ENCODE results near the gene PLA2G15.

Gene PLA2G15, protein sequence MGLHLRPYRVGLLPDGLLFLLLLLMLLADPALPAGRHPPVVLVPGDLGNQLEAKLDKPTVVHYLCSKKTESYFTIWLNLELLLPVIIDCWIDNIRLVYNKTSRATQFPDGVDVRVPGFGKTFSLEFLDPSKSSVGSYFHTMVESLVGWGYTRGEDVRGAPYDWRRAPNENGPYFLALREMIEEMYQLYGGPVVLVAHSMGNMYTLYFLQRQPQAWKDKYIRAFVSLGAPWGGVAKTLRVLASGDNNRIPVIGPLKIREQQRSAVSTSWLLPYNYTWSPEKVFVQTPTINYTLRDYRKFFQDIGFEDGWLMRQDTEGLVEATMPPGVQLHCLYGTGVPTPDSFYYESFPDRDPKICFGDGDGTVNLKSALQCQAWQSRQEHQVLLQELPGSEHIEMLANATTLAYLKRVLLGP

DNA sequence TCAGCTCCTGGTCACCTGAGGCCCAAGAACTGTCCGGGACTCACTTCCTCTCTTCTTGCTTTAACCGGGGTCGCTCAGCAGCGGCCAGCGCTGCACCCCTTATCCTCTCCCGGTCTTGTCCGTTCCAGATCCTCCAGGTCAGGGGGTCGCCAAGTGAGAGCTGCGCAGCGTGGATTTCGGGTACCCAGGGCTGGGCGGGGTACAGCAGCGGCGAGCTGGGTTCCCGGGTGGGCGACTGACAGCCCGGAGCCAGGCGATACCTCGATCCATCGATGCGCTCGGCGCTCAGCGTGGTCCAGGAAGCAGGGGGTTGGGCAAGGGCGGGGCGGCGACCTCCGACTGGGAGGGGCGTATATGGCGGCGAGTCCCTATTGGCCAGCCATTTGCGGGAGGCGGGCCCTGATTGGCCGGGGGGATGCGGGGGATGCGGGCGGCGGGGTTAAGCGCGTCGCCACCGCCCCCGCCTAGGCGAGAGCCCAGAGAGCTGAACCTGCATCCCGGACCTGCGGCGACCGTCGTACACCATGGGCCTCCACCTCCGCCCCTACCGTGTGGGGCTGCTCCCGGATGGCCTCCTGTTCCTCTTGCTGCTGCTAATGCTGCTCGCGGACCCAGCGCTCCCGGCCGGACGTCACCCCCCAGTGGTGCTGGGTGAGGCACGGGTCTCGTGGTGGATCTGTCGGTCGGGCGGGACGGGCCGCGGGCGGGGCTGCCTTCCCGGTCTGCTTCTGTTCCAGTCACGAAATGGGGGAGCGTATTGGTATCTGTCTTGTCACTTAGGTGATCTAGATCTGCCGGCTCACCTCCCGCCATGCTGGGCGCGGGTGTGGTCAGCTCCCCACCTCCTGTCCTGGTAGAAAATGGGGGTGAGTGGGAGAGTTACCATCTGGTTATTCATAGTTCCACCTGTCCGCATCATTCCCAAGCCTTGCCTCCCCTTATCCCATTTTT lies at the start of gene PLA2G15:
PLA2G15 (plus strand) TSS at position 471 of the 951 bp plus-strand sequence; CDS start at position 525, 54 bp downstream.
- H3K27ac ChIP-seq = peak within 1 kb of the TSS; percentile 55; the same call in 1 of the 2 replicates
- TF ChIP-seq, protein P1, sequence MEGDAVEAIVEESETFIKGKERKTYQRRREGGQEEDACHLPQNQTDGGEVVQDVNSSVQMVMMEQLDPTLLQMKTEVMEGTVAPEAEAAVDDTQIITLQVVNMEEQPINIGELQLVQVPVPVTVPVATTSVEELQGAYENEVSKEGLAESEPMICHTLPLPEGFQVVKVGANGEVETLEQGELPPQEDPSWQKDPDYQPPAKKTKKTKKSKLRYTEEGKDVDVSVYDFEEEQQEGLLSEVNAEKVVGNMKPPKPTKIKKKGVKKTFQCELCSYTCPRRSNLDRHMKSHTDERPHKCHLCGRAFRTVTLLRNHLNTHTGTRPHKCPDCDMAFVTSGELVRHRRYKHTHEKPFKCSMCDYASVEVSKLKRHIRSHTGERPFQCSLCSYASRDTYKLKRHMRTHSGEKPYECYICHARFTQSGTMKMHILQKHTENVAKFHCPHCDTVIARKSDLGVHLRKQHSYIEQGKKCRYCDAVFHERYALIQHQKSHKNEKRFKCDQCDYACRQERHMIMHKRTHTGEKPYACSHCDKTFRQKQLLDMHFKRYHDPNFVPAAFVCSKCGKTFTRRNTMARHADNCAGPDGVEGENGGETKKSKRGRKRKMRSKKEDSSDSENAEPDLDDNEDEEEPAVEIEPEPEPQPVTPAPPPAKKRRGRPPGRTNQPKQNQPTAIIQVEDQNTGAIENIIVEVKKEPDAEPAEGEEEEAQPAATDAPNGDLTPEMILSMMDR (conservative IDR thresholded peaks at IDR 0.05) = no peak

DNA sequence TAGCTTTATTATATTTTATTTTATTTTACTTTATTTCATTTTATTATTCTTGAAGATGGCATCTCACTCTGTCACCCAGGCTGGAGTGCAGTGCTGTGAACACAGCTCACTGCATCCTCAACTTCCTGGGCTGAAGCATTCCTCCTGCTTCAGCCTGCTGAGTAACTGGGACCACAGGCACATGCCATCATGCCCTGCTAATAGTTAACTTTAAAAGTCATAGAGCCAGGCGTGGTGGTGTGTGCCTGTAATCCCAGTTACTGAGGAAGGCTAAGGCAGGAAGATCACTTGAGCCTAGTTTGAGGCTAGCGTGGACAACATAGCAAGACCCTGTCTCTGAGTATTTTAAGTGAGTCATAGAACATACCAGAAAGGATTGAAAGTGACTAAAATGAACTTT lies 47.9 kb upstream of the PLA2G15 start:
- TF ChIP-seq, protein P1 (conservative IDR thresholded peaks at IDR 0.05) = no peak
- H3K27ac ChIP-seq = no peak overlapping the region

DNA sequence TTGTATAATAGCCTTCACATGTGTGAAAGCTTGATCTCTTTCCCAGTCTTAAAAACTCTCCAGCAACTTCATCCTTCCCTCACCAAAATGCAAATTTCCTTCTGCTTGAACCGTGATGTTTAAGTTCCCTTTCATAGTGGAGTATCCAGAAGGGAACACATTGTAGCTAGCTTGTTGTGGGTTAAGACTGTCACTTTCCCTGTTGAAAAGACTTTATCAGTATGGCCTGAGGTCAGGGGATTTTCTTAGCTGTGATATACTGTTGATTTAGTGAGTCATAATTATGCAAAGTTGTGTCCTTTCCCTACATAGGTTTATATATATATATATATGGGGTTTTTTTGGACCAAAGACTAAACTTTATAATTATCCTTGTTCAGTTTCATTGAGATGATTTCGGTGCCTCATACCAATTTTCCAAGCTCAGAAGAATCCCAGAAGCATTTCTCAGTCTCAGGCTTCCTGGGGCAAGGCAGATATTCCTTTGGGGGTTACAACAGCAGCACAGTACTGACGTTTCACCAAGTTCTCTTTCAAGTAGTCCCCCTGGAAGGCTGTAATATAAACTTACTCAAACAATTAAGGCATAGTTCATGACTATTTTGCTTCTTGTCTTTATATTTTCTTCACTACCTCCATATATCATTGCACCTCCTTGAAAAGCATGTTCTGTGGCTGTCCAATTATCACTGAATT lies 44.9 kb upstream of the PLA2G15 start:
- H3K27ac ChIP-seq = no peak overlapping the region
- TF ChIP-seq, protein P1 (conservative IDR thresholded peaks at IDR 0.05) = no peak

DNA sequence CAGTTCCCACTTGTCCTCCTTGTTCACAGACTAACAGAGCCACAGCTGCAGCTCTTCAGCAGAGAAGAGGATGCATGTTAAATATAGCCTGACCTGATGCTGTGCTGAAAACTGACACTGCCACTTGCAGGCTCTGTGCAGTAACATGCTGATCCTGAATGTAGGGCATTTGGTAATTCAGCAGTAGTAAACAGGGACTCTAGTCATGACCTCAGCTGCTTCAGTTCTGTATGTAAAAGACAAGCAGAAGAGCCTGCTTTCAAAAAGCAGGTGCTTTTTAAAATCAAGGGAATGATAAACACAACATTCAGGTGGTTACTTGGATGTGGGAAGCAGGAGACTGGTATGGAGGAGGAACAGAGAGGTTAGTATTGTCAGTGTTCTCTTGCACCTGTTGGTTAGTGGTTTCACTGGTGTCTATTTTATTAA lies 43.1 kb upstream of the PLA2G15 start:
- TF ChIP-seq, protein P1 (conservative IDR thresholded peaks at IDR 0.05) = no peak
- H3K27ac ChIP-seq = no peak overlapping the region

DNA sequence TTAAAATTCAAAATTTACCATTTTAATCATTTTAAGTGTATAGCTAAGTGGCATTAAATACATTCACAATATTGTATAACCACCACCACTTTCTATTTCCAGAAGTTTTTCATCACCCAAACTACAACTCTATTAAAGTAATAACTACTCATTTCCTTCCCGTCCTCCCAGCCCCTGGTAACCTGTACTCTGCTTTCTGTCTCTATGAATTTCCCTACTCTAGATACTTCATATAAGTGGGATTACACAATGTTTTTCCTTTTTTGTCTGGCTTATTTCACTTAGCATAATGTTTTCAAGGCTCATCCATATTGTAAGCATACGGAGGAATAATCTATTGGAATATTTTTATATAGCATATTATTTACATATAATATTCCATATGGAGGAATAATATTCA lies 38.9 kb upstream of the PLA2G15 start:
- no peak overlapping the region for H3K27ac ChIP-seq
- TF ChIP-seq, protein P1 (conservative IDR thresholded peaks at IDR 0.05) = no peak

DNA sequence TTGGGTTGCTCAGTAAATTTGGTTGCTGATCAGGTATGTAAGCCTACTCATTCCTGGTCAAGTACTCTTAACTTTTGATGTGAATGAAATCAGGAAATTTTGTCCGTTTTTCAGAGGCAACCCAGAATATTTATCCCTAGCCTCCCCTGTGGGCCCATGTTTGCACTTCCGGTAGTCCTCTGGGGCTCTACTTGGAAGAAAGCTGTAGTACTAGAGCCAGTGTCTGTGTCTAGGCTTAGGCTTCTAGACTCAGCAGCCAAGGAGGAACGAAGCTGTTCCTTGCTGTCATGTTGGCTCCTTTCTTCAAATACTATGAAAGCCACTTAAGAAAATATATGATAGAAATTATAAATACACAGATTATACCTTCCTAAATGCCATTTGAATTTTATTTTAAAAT lies 30.4 kb upstream of the PLA2G15 start:
- no peak overlapping the region for H3K27ac ChIP-seq
- TF ChIP-seq, protein P1 (conservative IDR thresholded peaks at IDR 0.05) = no peak
